B cell (primary cell): ENCODE results near the gene TP53.

Source experiments
- CTCF ChIP-seq: fragments of 200-600 bp; IDR thresholded peaks from one replicate; pipeline ENCODE4 v1.8.0; 2022; ENCODE audit warnings: antibody characterized with exemption, mild to moderate bottlenecking
- EZH2 ChIP-seq: IDR thresholded peaks from 2 replicates; pipeline ENCODE4 v1.6.1; 2012; ENCODE audit warnings: borderline replicate concordance, low read depth, mild to moderate bottlenecking, moderate library complexity, low read length; ENCODE audit not compliant: insufficient read depth, poor library complexity, severe bottlenecking

DNA sequence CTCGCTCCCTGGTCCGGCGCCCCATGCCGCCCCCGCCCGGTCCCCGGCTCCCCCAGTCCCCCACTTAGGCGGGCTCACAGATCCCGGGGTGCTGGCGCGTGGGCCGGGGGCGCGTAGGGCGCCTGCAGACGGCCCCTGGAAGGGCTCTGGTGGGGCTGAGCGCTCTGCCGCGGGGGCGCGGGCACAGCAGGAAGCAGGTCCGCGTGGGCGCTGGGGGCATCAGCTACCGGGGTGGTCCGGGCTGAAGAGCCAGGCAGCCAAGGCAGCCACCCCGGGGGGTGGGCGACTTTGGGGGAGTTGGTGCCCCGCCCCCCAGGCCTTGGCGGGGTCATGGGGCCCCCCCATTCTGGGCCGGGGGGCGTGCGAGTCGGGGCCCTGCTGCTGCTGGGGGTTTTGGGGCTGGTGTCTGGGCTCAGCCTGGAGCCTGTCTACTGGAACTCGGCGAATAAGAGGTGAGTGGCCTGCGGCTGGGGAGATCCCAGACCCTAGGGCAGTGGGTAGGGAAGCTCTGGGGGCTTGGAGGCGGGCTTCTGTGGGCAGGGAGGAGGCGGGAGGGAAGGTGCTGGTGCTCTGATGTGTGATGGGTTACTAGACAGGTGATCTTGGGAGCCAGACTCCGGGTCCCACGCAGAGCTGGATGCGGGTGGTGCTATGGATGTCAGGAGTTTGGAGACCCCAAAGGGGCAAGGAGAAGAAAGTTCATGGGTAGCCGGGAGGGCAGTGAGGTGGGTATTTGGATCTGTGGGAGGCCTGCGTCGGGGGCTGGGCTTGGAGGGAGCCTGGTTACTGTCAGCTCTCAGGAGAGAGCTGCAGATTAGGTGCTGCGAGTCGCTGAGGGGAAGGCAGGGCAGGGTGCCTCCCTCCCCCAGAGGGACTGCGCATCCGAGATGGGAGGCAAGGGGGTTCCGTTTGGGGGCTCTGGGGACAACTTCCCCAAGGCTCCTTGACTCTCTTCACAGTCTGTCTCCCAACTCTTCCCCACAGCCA is 18.3 kb upstream of the TP53 start:
- TF ChIP-seq CTCF, result no peak
- peak; percentile 14 for TF ChIP-seq EZH2
